Dorsolateral prefrontal cortex (tissue), 118 donors: Measurements from ENCODE around the gene TAF1C. TPM values are rescaled to one million over a fixed set of nuclear protein-coding genes. Genes with fewer than 3 reads are reported as not detected.

Experiments
- total RNA-seq, 120 experiments: library from RNA; stranded (reverse); gene quantifications; one replicate each; pipeline versions ENCODE4 v1.2.3 to v1.2.4, GENCODE V29; 2022

The TAF1C gene
- total RNA-seq, 120 experiments from 2014 or later: 33.5 to 87.0 (median 56.1) TPM

Other genes with a start within 250 kb of the TAF1C start
- 10 to 100 TPM in 7 of 120 experiments, 1 to 10 TPM in 113; 1.5 to 15.5 (median 5.1) TPM for gene OSGIN1, start 233.8 kb downstream of the TAF1C start, total RNA-seq
- gene NECAB2, start 218.8 kb downstream of the TAF1C start, total RNA-seq: 100 to 1,000 TPM in 3 of 120 experiments, 10 to 100 TPM in 117; 15.8 to 117 (median 47.0) TPM
- gene SLC38A8, start 144.3 kb downstream of the TAF1C start, total RNA-seq: 10 to 100 TPM in 1 of 120 experiments, 1 to 10 TPM in 112, under 1 TPM in 3, not detected in 4; 0.41 to 11.8 (median 3.7) TPM
- 100 to 1,000 TPM in 44 of 120 experiments, 10 to 100 TPM in 76; 70.0 to 125 (median 95.6) TPM for gene MBTPS1, start 70.1 kb downstream of the TAF1C start, total RNA-seq
- gene HSDL1, start 41.9 kb downstream of the TAF1C start, total RNA-seq: 10 to 100 TPM; 21.5 to 75.4 (median 50.4) TPM
- 10 to 100 TPM in 40 of 120 experiments, 1 to 10 TPM in 80; 3.6 to 19.7 (median 8.5) TPM for gene DNAAF1, start 41.7 kb downstream of the TAF1C start, total RNA-seq
- 1 to 10 TPM in 82 of 120 experiments, under 1 TPM in 29, not detected in 9; 0.17 to 8.5 (median 1.5) TPM for gene ADAD2, start 4.1 kb upstream of the TAF1C start, total RNA-seq
- gene KCNG4, start 53.0 kb upstream of the TAF1C start, total RNA-seq: 1 to 10 TPM in 16 of 120 experiments, under 1 TPM in 99, not detected in 5; 0.10 to 2.3 (median 0.54) TPM
- 10 to 100 TPM in 85 of 120 experiments, 1 to 10 TPM in 35; 5.3 to 25.3 (median 11.9) TPM for gene WFDC1, start 107.8 kb upstream of the TAF1C start, total RNA-seq
- gene ATP2C2, start 181.5 kb upstream of the TAF1C start, total RNA-seq: 10 to 100 TPM in 41 of 120 experiments, 1 to 10 TPM in 79; 2.8 to 17.6 (median 8.8) TPM